ENCODE results near the gene RBMX2. TPM values are rescaled to one million over a fixed set of nuclear protein-coding genes. Genes with fewer than 3 reads are reported as not detected.

Gene RBMX2
- total and polyA plus RNA-seq, 2 of the 4 experiments (the other 2 are of a cell fraction), result 8.8 to 11.4 TPM

GRCh38 chrX:130446974-130447373 is 45.2 kb downstream of the RBMX2 start:
- in situ Hi-C loops (cut with MboI; ENCODE audit: low sequenced_read_pairs), result no loop called here
- Histone ChIP-seq H2AK9ac (replicated peaks; ENCODE audit: low read depth, low read length, poor library complexity) (no peak overlapping the region), H3K79me1 (ENCODE audit: low read depth in 1 of 2, low read length in 2 of 2) (no peaks in the 10 kb centered on the region), H2AK5ac (ENCODE audit: low read depth, low read length) (no peak overlapping the region), H3K9ac (ENCODE audit: low read depth, low read length) (no peak overlapping the region), H2AFZ (replicated peaks; ENCODE audit: low read length, poor library complexity) (no peak overlapping the region), H3K4me3 (ENCODE audit: insufficient read depth, low read depth, low read length) (no peak overlapping the region), H4K8ac (ENCODE audit: low read depth in 2 of 2, low read length in 2 of 2) (no peak overlapping the region), H4K20me1 (ENCODE audit: insufficient read depth, low read length) (no peaks in the 10 kb centered on the region), H3K4me2 (ENCODE audit: low read depth, low read length) (no peak overlapping the region), H3K4ac (ENCODE audit: low read depth, low read length) (no peak overlapping the region), H4K91ac (ENCODE audit: insufficient read depth, low read depth, low read length) (no peak overlapping the region), H3K14ac (replicated peaks; ENCODE audit: low read depth, low read length) (no peak overlapping the region), H2BK120ac (ENCODE audit: low read depth, low read length) (no peak overlapping the region), H3K27me3 (ENCODE audit: control insufficient read depth, insufficient read depth, low read length) (no peaks in the 10 kb centered on the region), H3K18ac (ENCODE audit: low read depth, low read length) (no peak overlapping the region), H3K9me3 (ENCODE audit: control insufficient read depth, insufficient read depth, low read length) (no peaks in the 10 kb centered on the region), H3K27ac (ENCODE audit: insufficient read depth, low read length) (no peak overlapping the region), H3K9me1 (ENCODE audit: insufficient read depth, low read length) (no peaks in the 10 kb centered on the region), H2BK20ac (ENCODE audit: low read depth, low read length) (no peak overlapping the region), H3K4me1 (ENCODE audit: control insufficient read depth, insufficient read depth, low read length) (no peaks in the 10 kb centered on the region), H2BK15ac (ENCODE audit: low read depth, low read length) (no peak overlapping the region), H3K56ac (ENCODE audit: extremely low read depth, insufficient read depth, low read length) (no peak overlapping the region), H3K36me3 (ENCODE audit: control insufficient read depth, insufficient read depth, low read length) (no peaks in the 10 kb centered on the region), H3K23ac (ENCODE audit: low read depth, low read length) (no peak overlapping the region), H2BK5ac (ENCODE audit: low read depth, low read length, poor library complexity, severe bottlenecking) (no peak overlapping the region), H4K5ac (ENCODE audit: low read depth, low read length) (no peak overlapping the region)
- ATAC-seq (ENCODE audit: low read depth), result no peak
- no peak for TF ChIP-seq MAZ (IDR thresholded peaks at IDR 0.05; ENCODE audit: borderline replicate concordance, low read depth, low read length)
- TF ChIP-seq CHD1 (IDR thresholded peaks at IDR 0.05; ENCODE audit: low read depth, low read length), result no peak
- no peak for TF ChIP-seq RAD21 (IDR thresholded peaks at IDR 0.05; ENCODE audit: low read length)
- TF ChIP-seq FOS (IDR thresholded peaks at IDR 0.05; ENCODE audit: low read depth, low read length), result no peak
- no peak for TF ChIP-seq MXI1 (IDR thresholded peaks at IDR 0.05; ENCODE audit: borderline replicate concordance, low read depth, low read length)
- no peak for TF ChIP-seq CEBPB (IDR thresholded peaks at IDR 0.05; ENCODE audit: low read depth, low read length)
- TF ChIP-seq BHLHE40 (IDR thresholded peaks at IDR 0.05; ENCODE audit: low read depth, low read length), result no peak
- no peak for TF ChIP-seq MAFK (IDR thresholded peaks at IDR 0.05; ENCODE audit: low read depth, low read length)
- no peak for TF ChIP-seq ELK1 (IDR thresholded peaks at IDR 0.05; ENCODE audit: borderline replicate concordance, low read depth, low read length)
- TF ChIP-seq NFE2L2 (IDR thresholded peaks at IDR 0.05; ENCODE audit: low read depth, low read length), result no peak
- no peak for TF ChIP-seq CTCF (conservative IDR thresholded peaks at IDR 0.05; ENCODE audit: low read depth, low read length)
- TF ChIP-seq RFX5 (IDR thresholded peaks at IDR 0.05; ENCODE audit: low read depth, low read length), result no peak
- no peak for TF ChIP-seq SMC3 (IDR thresholded peaks at IDR 0.05; ENCODE audit: low read depth, low read length)
- no peak for TF ChIP-seq USF2 (IDR thresholded peaks at IDR 0.05; ENCODE audit: low read depth, low read length)
- no peak for TF ChIP-seq POLR2A (IDR thresholded peaks at IDR 0.05; ENCODE audit: low read depth, low read length)
- no TSS peak for BruUV-seq (replicated peaks)
- intact Hi-C loops (cut with micrococcal nuclease), result no loop called here
- DNase-seq, result no peak
- CTCF ChIA-PET, result no interaction called here
- dilution Hi-C loops (cut with HindIII; ENCODE audit: low sequenced_read_pairs, unreplicated experiment), result no loop called here
- POLR2A ChIA-PET (ENCODE audit: unreplicated experiment), result no interaction called here
- WGBS, 2 experiments (ENCODE audit: extremely low coverage in 2 of 2, insufficient read length in 1 of 2), result no CpG with 5 or more reads among the region's 4 CpGs
